ENCODE measurements around the gene CYB5A.

CYB5A gene

GRCh38 chr18:74282755-74283554, 8.8 kb downstream of the CYB5A start:
- Mint-ChIP-seq H3K27me3 (ENCODE audit: low read depth) (no peaks in the 10 kb centered on the region), H3K36me3 (ENCODE audit: low read depth) (no peaks in the 10 kb centered on the region), H3K27ac (peak overlapping the region; percentile 81 to 94 (median 89)), H3K4me1 (peaks cover 70% of the 10 kb centered on the region), H3K9me3 (no peaks in the 10 kb centered on the region), H3K4me3 (peak overlapping the region in 2 of 3 experiments; percentile 2 to 34)
- TF ChIP-seq, protein P1, sequence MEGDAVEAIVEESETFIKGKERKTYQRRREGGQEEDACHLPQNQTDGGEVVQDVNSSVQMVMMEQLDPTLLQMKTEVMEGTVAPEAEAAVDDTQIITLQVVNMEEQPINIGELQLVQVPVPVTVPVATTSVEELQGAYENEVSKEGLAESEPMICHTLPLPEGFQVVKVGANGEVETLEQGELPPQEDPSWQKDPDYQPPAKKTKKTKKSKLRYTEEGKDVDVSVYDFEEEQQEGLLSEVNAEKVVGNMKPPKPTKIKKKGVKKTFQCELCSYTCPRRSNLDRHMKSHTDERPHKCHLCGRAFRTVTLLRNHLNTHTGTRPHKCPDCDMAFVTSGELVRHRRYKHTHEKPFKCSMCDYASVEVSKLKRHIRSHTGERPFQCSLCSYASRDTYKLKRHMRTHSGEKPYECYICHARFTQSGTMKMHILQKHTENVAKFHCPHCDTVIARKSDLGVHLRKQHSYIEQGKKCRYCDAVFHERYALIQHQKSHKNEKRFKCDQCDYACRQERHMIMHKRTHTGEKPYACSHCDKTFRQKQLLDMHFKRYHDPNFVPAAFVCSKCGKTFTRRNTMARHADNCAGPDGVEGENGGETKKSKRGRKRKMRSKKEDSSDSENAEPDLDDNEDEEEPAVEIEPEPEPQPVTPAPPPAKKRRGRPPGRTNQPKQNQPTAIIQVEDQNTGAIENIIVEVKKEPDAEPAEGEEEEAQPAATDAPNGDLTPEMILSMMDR (IDR thresholded peaks at IDR 0.05; ENCODE audit: unreplicated experiment in 3 of 3) = no peak

- TF ChIP-seq, protein P1 (IDR thresholded peaks at IDR 0.05; ENCODE audit: unreplicated experiment in 3 of 3) = no peak
- no peaks in the 10 kb centered on the region for H3K27me3 Mint-ChIP-seq (ENCODE audit: low read depth)
- H3K36me3 Mint-ChIP-seq (ENCODE audit: low read depth) = no peaks in the 10 kb centered on the region
- H3K9me3 Mint-ChIP-seq = no peaks in the 10 kb centered on the region
- H3K27ac Mint-ChIP-seq = peak overlapping the region; percentile 81 to 94 (median 89)
- peaks cover 69% of the 10 kb centered on the region for H3K4me1 Mint-ChIP-seq
- peak overlapping the region in 2 of 3 experiments; percentile 2 to 34 for H3K4me3 Mint-ChIP-seq
Measured at GRCh38 chr18:74281980-74282754, 9.6 kb downstream of the CYB5A start.

DNA sequence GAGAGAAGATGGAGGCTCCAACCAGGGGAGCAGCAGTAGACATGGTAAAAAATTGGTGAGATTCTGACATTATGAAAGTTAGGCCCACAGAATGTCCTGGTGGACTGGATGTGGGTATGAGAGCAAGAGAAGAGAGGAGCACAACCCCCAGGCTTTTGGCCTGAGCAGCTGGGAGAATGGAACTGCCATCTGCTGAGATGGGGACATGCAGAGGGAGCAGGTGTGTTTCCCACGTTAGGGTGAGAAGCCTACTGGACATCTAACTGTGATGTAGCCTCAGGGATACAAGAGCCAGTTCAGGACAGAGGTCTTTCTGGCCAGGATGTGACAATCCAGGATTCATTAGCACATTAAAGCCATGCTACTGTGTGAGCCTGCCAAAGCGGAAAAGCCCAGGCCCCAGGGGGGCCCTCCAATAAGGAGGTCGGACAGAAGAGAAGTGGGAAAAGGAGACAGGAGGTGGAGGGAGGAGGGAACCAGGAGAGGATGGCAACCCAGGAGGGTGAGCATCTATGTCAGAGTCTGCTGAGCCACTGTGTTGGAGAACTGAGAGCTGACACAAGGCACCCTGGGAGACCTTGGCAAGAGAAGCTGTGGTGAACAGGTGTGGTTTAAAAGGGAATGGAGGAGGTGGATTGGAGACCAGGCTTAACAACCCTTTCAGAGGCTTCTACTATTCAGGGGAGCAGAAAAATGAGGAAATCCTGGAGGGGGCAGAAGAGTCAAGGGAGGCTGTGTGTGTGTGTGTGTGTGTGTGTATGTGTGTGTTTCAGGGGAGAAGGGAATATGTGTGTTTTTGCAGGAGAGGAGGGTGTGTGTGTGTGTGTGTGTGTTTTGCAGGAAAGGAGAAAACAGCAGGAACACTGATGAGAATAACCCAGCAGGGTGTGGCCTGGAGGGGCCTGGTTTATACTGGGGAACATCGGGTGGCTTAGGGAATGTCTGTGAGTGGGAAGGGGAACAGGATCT, 10.5 kb downstream of the CYB5A start:
- peaks cover 73% of the 10 kb centered on the region for H3K4me1 Mint-ChIP-seq

GRCh38 chr18:74278983-74279382, 12.8 kb downstream of the CYB5A start:
- no peak overlapping the region for H3K27ac Mint-ChIP-seq
- no peak overlapping the region for H3K4me3 Mint-ChIP-seq
- no peaks in the 10 kb centered on the region for H3K9me3 Mint-ChIP-seq
- H3K27me3 Mint-ChIP-seq (ENCODE audit: low read depth) = no peaks in the 10 kb centered on the region
- TF ChIP-seq, protein P1 (IDR thresholded peaks at IDR 0.05; ENCODE audit: unreplicated experiment in 3 of 3) = no peak
- peaks cover 71% of the 10 kb centered on the region for H3K4me1 Mint-ChIP-seq
- H3K36me3 Mint-ChIP-seq (ENCODE audit: low read depth) = peaks cover 8% of the 10 kb centered on the region

More for the DNA sequence above, 10.5 kb downstream of the CYB5A start:
- TF ChIP-seq, protein P1 (IDR thresholded peaks at IDR 0.05; ENCODE audit: unreplicated experiment in 3 of 3) = no peak
- peak overlapping the region; percentile 81 to 94 (median 89) for H3K27ac Mint-ChIP-seq
- H3K9me3 Mint-ChIP-seq = no peaks in the 10 kb centered on the region
- no peak overlapping the region for H3K4me3 Mint-ChIP-seq
- no peaks in the 10 kb centered on the region for H3K27me3 Mint-ChIP-seq (ENCODE audit: low read depth)
- peaks cover 6% of the 10 kb centered on the region for H3K36me3 Mint-ChIP-seq (ENCODE audit: low read depth)

DNA sequence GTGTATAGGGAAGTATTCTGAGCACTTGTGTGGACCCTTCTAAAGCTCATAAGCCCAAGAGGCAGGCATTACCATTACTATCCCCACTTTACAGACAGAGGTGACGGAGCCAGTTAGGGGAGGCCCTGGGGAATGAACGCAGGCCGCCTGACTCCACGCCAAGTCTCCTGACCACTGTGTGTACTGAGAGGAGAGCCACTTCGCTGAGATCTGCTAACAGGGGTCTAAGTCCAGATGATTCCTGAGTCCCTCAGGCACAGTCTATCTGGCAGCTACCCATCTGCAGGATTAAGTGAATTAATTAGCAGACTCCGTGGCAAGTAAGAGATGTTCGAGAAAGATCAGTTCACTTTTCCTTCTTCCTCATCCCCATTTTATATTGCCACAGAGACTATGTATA, 13.7 kb downstream of the CYB5A start:
- Mint-ChIP-seq H3K4me1 (peaks cover 72% of the 10 kb centered on the region), H3K36me3 (ENCODE audit: low read depth) (peaks cover 8% of the 10 kb centered on the region), H3K27me3 (ENCODE audit: low read depth) (no peaks in the 10 kb centered on the region), H3K4me3 (no peak overlapping the region), H3K9me3 (no peaks in the 10 kb centered on the region), H3K27ac (peak overlapping the region; percentile 49 to 58 (median 52))
- TF ChIP-seq, protein P1 (IDR thresholded peaks at IDR 0.05; ENCODE audit: unreplicated experiment in 3 of 3) = no peak
